Neural progenitor cell (in vitro differentiated cells): ENCODE results near the gene FRS2. TPM values are rescaled to one million over a fixed set of nuclear protein-coding genes. Genes with fewer than 3 reads are reported as not detected.
A peak's percentile ranks its signal among the peaks of the same experiment; 100 is the strongest.

Experiments
- DNase-seq: peaks from one replicate; pipeline ENCODE4 v3.0.0-alpha.2; 2016; ENCODE audit warnings: low spot score
- H2AFZ ChIP-seq: fragments of 200-600 bp; sonication (generic); replicated peaks from 2 replicates; pipeline ENCODE4 v1.6.1; 2016; ENCODE audit warnings: antibody characterized with exemption
- H3F3A ChIP-seq: fragments of 200-600 bp; sonication (generic); 2 replicates; pipeline ENCODE4 v1.6.1; 2016; ENCODE audit warnings: antibody characterized with exemption, low read depth
- H3K27ac ChIP-seq: fragments of 200-600 bp; sonication (generic); 2 replicates; pipeline ENCODE4 v1.5.1; 2016; ENCODE audit warnings: mild to moderate bottlenecking
- H3K27me3 ChIP-seq: fragments of 200-600 bp; sonication (generic); 2 replicates; pipeline ENCODE4 v1.6.1; 2016; ENCODE audit warnings: mild to moderate bottlenecking, moderate library complexity
- H3K36me3 ChIP-seq: fragments of 200-600 bp; sonication (generic); 2 replicates; pipeline ENCODE4 v1.5.1; 2016
- H3K4me1 ChIP-seq: fragments of 200-600 bp; sonication (generic); 2 replicates; pipeline ENCODE4 v1.6.1; 2016; ENCODE audit warnings: mixed run types
- H3K4me2 ChIP-seq: fragments of 200-600 bp; sonication (generic); 2 replicates; pipeline ENCODE4 v1.6.1; 2016
- H3K4me3 ChIP-seq: fragments of 200-600 bp; sonication (generic); 2 replicates; pipeline ENCODE4 v1.5.1; 2016
- H3K79me2 ChIP-seq: fragments of 200-600 bp; sonication (generic); 2 replicates; pipeline ENCODE4 v1.6.1; 2016; ENCODE audit warnings: low read depth
- H3K9ac ChIP-seq: fragments of 200-600 bp; sonication (generic); 2 replicates; pipeline ENCODE4 v1.6.1; 2016
- H3K9me3 ChIP-seq: fragments of 200-600 bp; sonication (generic); 2 replicates; pipeline ENCODE4 v1.5.1; 2016; ENCODE audit warnings: low read depth
- H4K20me1 ChIP-seq: fragments of 200-600 bp; sonication (generic); 2 replicates; pipeline ENCODE4 v1.6.1; 2016; ENCODE audit warnings: low read depth
- H3K27ac Mint-ChIP-seq: 3 replicates; pipeline ENCODE4 v1.8.0; 2021; ENCODE audit warnings: mixed read lengths
- H3K27me3 Mint-ChIP-seq: 2 replicates; pipeline ENCODE4 v1.8.0; 2022; ENCODE audit warnings: low read depth, mild to moderate bottlenecking, inconsistent platforms, moderate library complexity, mixed read lengths; ENCODE audit not compliant: insufficient read depth
- H3K36me3 Mint-ChIP-seq: 3 replicates; pipeline ENCODE4 v1.8.0; 2021; ENCODE audit warnings: mixed read lengths
- H3K4me1 Mint-ChIP-seq: 3 replicates; pipeline ENCODE4 v1.8.0; 2021; ENCODE audit warnings: mixed read lengths
- H3K4me3 Mint-ChIP-seq: 3 replicates; pipeline ENCODE4 v1.8.0; 2021; ENCODE audit warnings: mild to moderate bottlenecking, moderate library complexity, mixed read lengths
- H3K9me3 Mint-ChIP-seq: 3 replicates; pipeline ENCODE4 v1.8.0; 2020; ENCODE audit warnings: mixed read lengths
- CTCF ChIP-seq: fragments of 200-600 bp; sonication (generic); IDR thresholded peaks from 2 replicates; pipeline ENCODE4 v1.5.1; 2017; ENCODE audit warnings: antibody characterized with exemption, mild to moderate bottlenecking
- EZH2 ChIP-seq: fragments of 200-600 bp; sonication (generic); IDR thresholded peaks from 2 replicates; pipeline ENCODE4 v1.6.1; 2017; ENCODE audit warnings: antibody characterized with exemption, mild to moderate bottlenecking, moderate library complexity
- EZH2phosphoT487 ChIP-seq: fragments of 200-600 bp; sonication (generic); IDR thresholded peaks from 2 replicates; pipeline ENCODE4 v1.6.1; 2017; ENCODE audit warnings: antibody characterized with exemption
- total RNA-seq: library from RNA; depleted of rRNA; stranded (reverse); fragments of >200 nt; gene quantifications from 2 replicates; pipeline ENCODE4 v1.2.3, GENCODE V29; 2015; ENCODE audit warnings: low replicate concordance

The FRS2 gene
- total RNA-seq, 1 donor from 2014 or later = 128 TPM

GRCh38 chr12:69569236-69569635 is 99.0 kb downstream of the FRS2 start:
- Histone ChIP-seq H3K36me3 (peaks cover 15% of the 10 kb centered on the region), H3K9me3 (no peaks in the 10 kb centered on the region), H3F3A (peaks cover 34% of the 10 kb centered on the region), H3K4me2 (no peak overlapping the region), H3K4me3 (no peak overlapping the region), H3K9ac (no peak overlapping the region), H3K4me1 (no peaks in the 10 kb centered on the region), H4K20me1 (no peaks in the 10 kb centered on the region), H3K27me3 (no peaks in the 10 kb centered on the region), H2AFZ (no peak overlapping the region), H3K79me2 (peaks cover 6% of the 10 kb centered on the region), H3K27ac (no peak overlapping the region)
- Mint-ChIP-seq H3K36me3 (peaks cover 18% of the 10 kb centered on the region), H3K27me3 (no peaks in the 10 kb centered on the region), H3K4me1 (no peaks in the 10 kb centered on the region), H3K9me3 (no peaks in the 10 kb centered on the region), H3K27ac (no peak overlapping the region), H3K4me3 (no peak overlapping the region)
- TF ChIP-seq EZH2 (no peak), CTCF (no peak), EZH2phosphoT487 (no peak)
- DNase-seq = no peak

GRCh38 chr12:69570000-69570516 is 99.9 kb downstream of the FRS2 start:
- Histone ChIP-seq H3K4me2 (no peak overlapping the region), H4K20me1 (no peaks in the 10 kb centered on the region), H3K36me3 (peaks cover 15% of the 10 kb centered on the region), H3K4me1 (no peaks in the 10 kb centered on the region), H3K4me3 (no peak overlapping the region), H3K9me3 (no peaks in the 10 kb centered on the region), H3K27ac (no peak overlapping the region), H2AFZ (no peak overlapping the region), H3K9ac (no peak overlapping the region), H3K79me2 (peaks cover 2% of the 10 kb centered on the region), H3F3A (peaks cover 37% of the 10 kb centered on the region), H3K27me3 (no peaks in the 10 kb centered on the region)
- no peaks in the 10 kb centered on the region for H3K9me3 Mint-ChIP-seq
- no peak for TF ChIP-seq CTCF
- no peak for TF ChIP-seq EZH2
- no peak for TF ChIP-seq EZH2phosphoT487
- no peak for DNase-seq
- H3K4me1 Mint-ChIP-seq = no peaks in the 10 kb centered on the region
- peaks cover 24% of the 10 kb centered on the region for H3K36me3 Mint-ChIP-seq
- H3K4me3 Mint-ChIP-seq = no peak overlapping the region
- H3K27me3 Mint-ChIP-seq = peaks cover 2% of the 10 kb centered on the region
- no peak overlapping the region for H3K27ac Mint-ChIP-seq

DNA sequence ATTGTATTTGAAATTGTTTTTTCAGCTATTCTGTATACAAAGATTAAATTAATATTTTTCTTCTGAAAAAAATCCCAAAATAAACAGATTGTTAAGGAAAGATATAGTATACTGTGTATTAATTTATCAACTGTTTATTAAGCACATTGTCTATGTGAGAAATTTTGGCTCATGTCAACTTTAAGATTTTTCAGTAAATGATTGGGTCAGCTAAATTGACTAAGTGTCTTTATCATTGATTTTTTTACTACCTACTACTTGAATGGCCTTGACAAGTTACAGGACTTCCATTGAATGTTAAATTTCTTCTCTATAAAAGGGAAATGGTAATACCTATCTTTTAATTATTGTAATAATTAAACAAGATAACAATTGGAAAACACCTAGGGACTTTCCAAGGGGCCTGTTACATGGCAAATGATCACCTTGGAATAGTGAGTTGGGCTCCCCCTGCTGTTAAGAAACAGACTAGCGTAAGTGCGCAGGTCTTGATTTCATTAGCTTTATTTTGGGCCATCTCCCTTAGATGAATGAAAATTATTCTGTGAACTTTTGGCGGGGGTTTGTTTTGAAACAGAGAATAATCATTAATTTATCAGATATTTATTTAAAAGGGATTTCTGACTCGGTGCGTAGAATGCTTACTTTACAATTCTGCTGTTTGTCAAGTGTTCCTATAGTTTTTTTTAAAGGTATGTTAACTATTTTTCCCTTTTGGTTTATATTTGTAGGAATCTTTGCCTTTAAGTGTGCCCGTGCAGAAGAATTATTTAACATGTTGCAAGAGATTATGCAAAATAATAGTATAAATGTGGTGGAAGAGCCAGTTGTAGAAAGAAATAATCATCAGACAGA is 100.6 kb downstream of the FRS2 start:
- Histone ChIP-seq H3K27me3 (no peaks in the 10 kb centered on the region), H3F3A (peaks cover 44% of the 10 kb centered on the region), H2AFZ (no peak overlapping the region), H3K4me3 (no peak overlapping the region), H3K4me1 (no peaks in the 10 kb centered on the region), H4K20me1 (no peaks in the 10 kb centered on the region), H3K27ac (no peak overlapping the region), H3K9ac (no peak overlapping the region), H3K9me3 (no peaks in the 10 kb centered on the region), H3K36me3 (peaks cover 15% of the 10 kb centered on the region), H3K79me2 (no peaks in the 10 kb centered on the region), H3K4me2 (no peak overlapping the region)
- H3K9me3 Mint-ChIP-seq = no peaks in the 10 kb centered on the region
- DNase-seq = peak; percentile 82
- TF ChIP-seq CTCF (peak; percentile 90), EZH2 (no peak)
- no peak overlapping the region for H3K4me3 Mint-ChIP-seq
- H3K27ac Mint-ChIP-seq = no peak overlapping the region
- H3K27me3 Mint-ChIP-seq = peaks cover 2% of the 10 kb centered on the region
- H3K36me3 Mint-ChIP-seq = peaks cover 25% of the 10 kb centered on the region
- H3K4me1 Mint-ChIP-seq = no peaks in the 10 kb centered on the region
